Measurements from ENCODE around the gene UBXN11.
A peak's percentile ranks its signal among the peaks of the same experiment; 100 is the strongest.

Gene UBXN11

GRCh38 chr1:26285366-26286063, 20.9 kb downstream of the UBXN11 start:
- DNase-seq (ENCODE audit: low spot score), result peak; percentile 75

- DNase-seq (ENCODE audit: low spot score), result peak; percentile 98
Observed at GRCh38 chr1:26284597-26285347, 21.7 kb downstream of the UBXN11 start.

- DNase-seq (ENCODE audit: low spot score), result no peak
Observed at GRCh38 chr1:26283871-26284596, 22.4 kb downstream of the UBXN11 start.

DNA sequence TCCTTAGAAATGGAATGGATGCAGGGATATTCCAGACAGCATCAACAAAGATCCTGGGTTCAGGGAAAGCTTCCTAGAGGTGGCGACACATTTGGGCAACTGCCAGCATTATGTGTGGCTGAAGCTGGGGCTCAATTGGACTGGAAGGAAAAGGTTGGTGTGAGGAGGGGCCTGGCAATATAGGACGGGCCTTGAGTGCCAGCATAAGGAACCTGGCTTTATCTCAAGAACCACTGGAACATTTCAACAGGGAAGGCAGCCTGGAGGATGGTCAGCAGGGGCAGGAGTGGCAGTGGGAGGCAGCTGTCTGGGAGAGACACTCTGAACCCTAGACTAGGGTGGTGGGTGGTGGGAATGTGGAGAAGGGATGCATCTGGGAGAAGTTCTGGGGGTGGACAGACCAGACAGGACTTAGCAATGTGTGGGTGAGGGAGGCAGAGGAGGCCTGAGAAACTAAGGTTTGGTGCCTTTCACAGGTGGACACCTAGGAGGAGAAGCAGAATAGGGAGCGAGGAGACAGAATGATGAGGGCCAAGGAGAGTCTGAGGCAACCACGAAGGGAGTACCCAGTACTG, 23.1 kb downstream of the UBXN11 start:
- DNase-seq (ENCODE audit: low spot score), result no peak

GRCh38 chr1:26282401-26282918, 24.0 kb downstream of the UBXN11 start:
- DNase-seq (ENCODE audit: low spot score), result no peak

DNA sequence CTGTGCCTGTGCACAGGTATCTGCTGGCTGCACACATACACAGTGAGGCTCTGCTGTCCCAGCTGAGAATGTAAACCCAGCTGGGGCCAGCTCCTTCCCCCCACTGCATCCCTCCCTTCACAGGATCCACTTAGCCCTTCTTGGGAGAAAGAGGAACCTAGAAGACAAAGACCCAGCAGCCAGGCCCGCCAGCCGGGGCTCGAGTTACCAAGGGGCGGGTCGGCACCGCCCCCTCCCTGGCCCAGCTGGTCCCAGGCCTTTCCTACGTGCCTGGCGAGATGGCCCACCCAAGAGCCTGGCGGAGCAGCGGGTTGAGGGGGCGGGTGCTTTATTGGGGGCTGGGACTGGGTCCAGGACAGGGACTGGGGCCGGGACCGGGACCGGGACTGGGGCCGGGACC, 24.5 kb downstream of the UBXN11 start:
- no peak for DNase-seq (ENCODE audit: low spot score)

DNA sequence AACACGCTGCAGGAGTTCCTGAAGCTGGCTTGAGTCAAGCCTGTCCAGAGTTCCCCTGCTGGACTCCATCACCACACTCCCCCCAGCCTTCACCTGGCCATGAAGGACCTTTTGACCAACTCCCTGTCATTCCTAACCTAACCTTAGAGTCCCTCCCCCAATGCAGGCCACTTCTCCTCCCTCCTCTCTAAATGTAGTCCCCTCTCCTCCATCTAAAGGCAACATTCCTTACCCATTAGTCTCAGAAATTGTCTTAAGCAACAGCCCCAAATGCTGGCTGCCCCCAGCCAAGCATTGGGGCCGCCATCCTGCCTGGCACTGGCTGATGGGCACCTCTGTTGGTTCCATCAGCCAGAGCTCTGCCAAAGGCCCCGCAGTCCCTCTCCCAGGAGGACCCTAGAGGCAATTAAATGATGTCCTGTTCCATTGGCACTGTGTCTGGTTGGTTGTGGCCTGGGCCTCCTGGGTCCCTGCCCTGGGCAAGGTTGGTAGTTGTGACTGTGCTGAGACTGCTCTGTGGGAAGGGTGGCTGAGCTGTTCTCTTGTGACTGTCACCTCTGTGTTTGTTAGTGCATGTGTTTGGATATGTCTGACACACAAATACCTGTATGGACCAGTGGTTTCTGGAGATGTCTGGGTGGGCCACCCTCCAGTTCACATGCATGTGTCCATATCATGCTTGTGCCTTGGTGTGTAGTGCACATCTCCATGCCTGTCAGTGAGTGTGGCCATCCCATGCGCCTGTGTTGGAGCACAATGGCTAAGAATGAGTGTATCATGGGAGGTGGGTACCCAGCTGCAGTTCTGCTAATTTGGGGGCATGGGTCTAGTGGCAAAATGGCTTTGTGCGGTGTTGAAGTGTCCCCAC, 25.1 kb downstream of the UBXN11 start:
- DNase-seq (ENCODE audit: low spot score), result no peak

DNA sequence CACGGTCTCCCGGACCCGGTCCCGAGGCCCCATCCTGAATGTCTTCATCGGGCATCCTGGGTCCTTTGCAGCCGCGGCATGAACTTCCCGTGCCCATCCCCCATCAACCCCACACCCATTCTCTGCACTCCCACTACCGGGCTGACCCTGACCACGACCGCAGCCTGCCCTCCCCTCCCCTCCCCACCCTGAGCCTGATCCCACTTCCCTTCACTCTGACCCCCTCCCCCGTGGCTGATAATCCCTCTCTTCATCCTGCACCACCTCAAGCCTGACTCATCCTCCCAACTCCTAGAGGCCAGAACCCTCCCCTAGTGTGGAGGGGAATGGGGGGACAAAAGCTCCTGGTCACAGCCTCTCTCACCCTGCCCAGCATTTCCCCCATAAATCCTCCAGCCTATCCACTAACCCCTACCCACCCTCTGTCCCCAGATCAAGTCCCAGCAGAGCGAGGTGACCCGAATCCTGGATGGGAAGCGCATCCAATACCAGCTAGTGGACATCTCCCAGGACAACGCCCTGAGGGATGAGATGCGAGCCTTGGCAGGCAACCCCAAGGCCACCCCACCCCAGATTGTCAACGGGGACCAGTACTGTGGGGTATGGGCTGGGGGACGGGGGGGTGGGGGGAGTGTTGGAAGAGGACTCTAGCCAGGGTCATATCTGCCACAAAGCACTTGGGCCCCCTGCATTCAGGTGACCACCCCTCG, 25.9 kb downstream of the UBXN11 start:
- no peak for DNase-seq (ENCODE audit: low spot score)

DNA sequence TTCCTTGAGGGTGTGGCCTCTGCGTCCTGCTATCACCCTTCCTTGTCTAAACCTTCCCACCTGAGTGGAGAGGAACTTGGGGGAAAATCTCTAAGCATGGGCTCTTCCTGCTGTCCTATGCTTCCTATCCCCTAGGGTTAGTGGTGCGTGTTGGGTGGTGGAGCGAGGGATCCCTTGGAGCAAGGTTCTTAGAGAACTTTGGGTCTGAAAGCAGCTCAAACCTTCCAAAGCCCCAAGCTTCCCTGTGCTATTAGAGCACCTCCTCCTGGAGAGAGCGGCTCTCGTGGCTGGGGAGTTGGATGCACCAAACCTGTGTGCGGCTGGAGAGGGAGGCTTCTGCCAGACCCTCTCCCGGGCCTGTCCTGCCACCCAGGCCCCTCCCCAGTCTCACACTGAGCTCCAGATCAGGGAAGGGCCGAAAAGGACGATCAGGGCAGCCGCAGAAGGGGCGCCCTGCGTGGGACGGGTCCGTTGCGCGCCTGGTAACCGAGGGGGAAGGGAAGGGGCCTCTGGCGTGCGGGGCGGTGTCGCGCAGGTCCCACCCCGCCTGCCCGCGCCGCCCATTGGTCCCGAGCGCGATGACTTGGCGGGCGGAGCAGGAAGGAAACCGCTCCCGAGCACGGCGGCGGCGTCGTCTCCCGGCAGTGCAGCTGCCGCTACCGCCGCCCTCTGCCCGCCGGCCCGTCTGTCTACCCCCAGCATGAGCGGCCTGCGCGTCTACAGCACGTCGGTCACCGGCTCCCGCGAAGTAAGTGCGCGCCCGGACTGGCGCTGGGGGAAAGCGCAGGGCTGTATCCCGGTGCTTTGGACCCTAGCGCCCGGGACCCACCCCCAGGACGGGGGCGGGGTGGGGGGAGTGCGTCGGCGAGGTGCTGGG, 26.7 kb downstream of the UBXN11 start, which contains the start of gene SH3BGRL3:
SH3BGRL3 (plus strand) TSS at position 631 of the 877 bp plus-strand sequence; CDS start at position 701, 70 bp downstream.
- DNase-seq (ENCODE audit: low spot score), result peak; percentile 87

- peak; percentile 48 for DNase-seq (ENCODE audit: low spot score)
Observed at GRCh38 chr1:26278724-26279455, 27.5 kb downstream of the UBXN11 start.

- peak; percentile 79 for DNase-seq (ENCODE audit: low spot score)
Observed at GRCh38 chr1:26278303-26278702, 28.1 kb downstream of the UBXN11 start.

GRCh38 chr1:26277719-26278118, 28.7 kb downstream of the UBXN11 start:
- peak; percentile 16 for DNase-seq (ENCODE audit: low spot score)

DNA sequence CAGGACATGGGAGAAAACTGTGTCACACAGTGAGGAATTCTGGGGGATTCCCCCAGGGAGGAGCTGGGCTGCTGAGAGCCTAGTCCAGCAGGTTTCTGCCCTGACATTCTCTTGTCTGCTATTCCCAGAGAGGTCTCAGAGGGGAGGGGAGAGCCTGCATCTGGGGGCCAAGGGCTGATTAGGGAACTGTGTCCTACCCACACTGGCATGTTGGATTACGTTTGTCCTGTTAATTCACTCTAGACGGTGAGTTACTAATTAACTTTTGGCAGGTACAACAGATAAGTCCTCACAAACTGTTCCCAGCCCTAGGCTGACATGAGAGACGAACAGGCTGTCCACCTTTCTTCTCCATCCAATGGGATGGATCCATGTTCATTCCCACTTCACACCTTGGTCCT, 29.2 kb downstream of the UBXN11 start:
- DNase-seq (ENCODE audit: low spot score), result no peak

GRCh38 chr1:26276432-26276838, 30.0 kb downstream of the UBXN11 start:
- no peak for DNase-seq (ENCODE audit: low spot score)

DNA sequence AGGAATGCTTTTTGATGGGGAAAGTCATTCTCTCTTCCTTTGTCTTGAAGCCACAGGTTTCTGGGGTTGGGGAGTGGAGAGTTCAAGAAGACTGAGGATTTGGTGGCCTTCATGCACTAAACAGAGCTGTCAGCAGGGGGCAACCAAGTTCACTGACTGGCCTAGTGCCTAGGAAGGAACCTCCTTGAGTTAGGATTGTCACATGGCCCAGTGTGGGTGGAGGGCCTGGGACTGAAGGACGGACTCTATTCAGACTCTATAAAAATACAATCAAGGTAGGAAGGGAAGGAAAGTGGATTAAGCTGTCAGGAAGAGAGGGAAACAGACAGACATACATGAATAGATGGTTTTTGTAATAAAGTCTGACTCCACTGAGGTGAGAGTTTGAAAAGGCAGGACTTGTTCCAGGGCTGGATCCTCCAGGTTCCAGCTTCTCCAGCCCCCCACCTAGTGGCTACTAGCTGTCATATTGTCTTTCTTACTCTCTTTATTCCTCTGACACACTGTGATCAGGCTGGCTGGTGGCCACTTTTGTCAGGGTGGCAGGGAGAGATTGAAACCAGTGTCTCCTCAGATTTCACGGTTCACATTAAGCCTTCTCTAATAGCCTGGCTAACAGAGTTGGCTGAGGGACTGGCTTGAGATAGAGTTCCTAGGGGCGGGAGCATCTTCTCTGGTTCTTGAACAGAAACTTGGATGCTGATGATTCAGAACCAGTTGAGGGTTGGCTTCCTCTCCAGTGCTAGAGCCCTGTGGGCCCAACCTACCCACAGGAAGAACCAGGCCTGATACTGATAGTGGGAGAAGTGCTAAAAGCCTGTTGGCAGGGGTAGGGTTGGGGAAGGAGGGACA, 30.6 kb downstream of the UBXN11 start:
- DNase-seq (ENCODE audit: low spot score), result peak; percentile 93

DNA sequence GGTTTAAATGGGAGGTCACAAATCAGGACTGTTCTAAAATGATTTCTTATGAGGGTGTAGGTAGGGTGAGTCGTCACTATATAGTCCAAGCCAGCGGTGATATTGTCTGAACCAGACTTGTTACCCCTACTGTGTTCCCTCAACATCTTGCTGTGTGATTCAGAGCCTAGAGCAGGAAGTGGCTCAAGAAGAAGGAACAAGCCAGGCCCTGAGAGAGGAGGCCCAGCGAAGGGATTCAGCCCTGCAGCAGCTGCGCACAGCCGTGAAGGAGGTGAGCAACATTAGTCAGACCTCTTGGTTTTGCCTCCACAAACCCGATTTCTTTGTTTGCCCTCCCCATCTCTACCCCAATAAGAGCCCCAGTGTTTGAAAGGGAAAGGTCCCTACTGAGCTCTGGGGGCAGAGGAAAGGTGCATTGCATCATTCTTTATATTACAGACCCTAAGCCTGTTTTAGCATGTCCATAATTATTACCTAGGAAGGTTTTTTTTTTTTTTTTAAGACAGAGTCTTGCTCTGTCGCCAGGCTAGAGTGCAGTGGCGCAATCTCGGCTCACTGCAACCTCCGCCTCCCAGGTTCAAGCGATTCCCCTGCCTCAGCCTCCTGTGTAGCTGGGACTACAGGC, 31.5 kb downstream of the UBXN11 start:
- no peak for DNase-seq (ENCODE audit: low spot score)

GRCh38 chr1:26269198-26269550, 37.3 kb downstream of the UBXN11 start:
- no peak for DNase-seq (ENCODE audit: low spot score)

Measured in hematopoietic multipotent progenitor cell treated with erythropoietin and hydrocortisone succinate and interleukin-3 and kit ligand, for 15 days (in vitro differentiated cells).